Mammary epithelial cell (primary cell): ENCODE measurements around the gene EDN3.

Experiments used
- CTCF ChIP-seq, 2 donors: IDR thresholded peaks in 1 of 2; conservative IDR thresholded peaks in 1 of 2; 2 replicates each; pipeline ENCODE4 v1.5.1; 2011 to 2012; ENCODE audit warnings: inconsistent platforms in 2 of 2, low read length in 2 of 2, mild to moderate bottlenecking in 2 of 2, control low read depth in 1 of 2, low read depth in 1 of 2; ENCODE audit not compliant: insufficient read depth in 1 of 2; ENCODE audit errors: extremely low read depth in 1 of 2
- EZH2 ChIP-seq: IDR thresholded peaks from 2 replicates; pipeline ENCODE4 v1.6.1; 2012; ENCODE audit warnings: low read length, inconsistent platforms, borderline replicate concordance

- TF ChIP-seq CTCF (conservative IDR thresholded peaks at IDR 0.05 in 1 of 2, IDR thresholded peaks at IDR 0.05 in 1 of 2; ENCODE audit: extremely low read depth in 1 of 2, insufficient read depth in 1 of 2, low read depth in 1 of 2, low read length in 2 of 2) (no peak), EZH2 (no peak)
Observed at GRCh38 chr20:59322585-59323454, 22.4 kb downstream of the EDN3 start.
